K562 (cell line): ENCODE data around the gene ESD. TPM values are rescaled to one million over a fixed set of nuclear protein-coding genes. Genes with fewer than 3 reads are reported as not detected.

Experiments used
- ATAC-seq: fragments of 200-7000 bp; cut with Tn5 transposase; 3 replicates; pipeline ENCODE4 v1.9.1; 2020; ENCODE audit warnings: moderate library complexity
- BruUV-seq: library from RNA; stranded (reverse); fragments of 400-500 nt; replicated peaks from 2 replicates; lab custom pipeline; 2021; lab: Mats Ljungman, UMichigan
- CTCF ChIA-PET: fragments of 300-600 bp; formaldehyde crosslinking; extraction: SDS; loops from one replicate; lab custom pipeline; 2021; ENCODE audit warnings: low intra/inter-chr PET ratio; lab: Yijun Ruan, JAX
- POLR2A ChIA-PET: fragments of 300-600, 350-650 bp; sonication (Branson Sonifier 250); formaldehyde crosslinking; extraction: SDS; loops from one replicate; lab custom pipeline; 2021; ENCODE audit warnings: antibody characterized with exemption, inconsistent platforms; lab: Yijun Ruan, JAX
- DNase-seq, 4 experiments: peaks; one replicate each; pipeline versions ENCODE4 v3.0.0 to v3.0.0-alpha.2; 2011 to 2018; ENCODE audit warnings: low spot score in 3 of 4, mixed read lengths in 3 of 4; ENCODE audit errors: extremely low read depth in 1 of 4
- FAIRE-seq: peaks from 2 replicates; lab custom pipeline; 2011; peaks lifted over from hg19 to GRCh38; lab: Jason Lieb, UNC
- H2AFZ ChIP-seq: 2 replicates; pipeline ENCODE4 v1.6.0; 2011; ENCODE audit warnings: low read depth, low read length, control low read depth, inconsistent platforms
- H3K27ac ChIP-seq: fragments of 200-600 bp; 3 replicates; pipeline ENCODE4 v1.8.0; 2011; ENCODE audit warnings: low read depth, mild to moderate bottlenecking, control low read depth, inconsistent platforms, low read length, moderate library complexity, mixed read lengths; ENCODE audit errors: extremely low read depth
- H3K27me3 ChIP-seq, 2 experiments: fragments of 300-600 bp in 1 of 2; 2 replicates in 1 of 2; 3 replicates in 1 of 2; pipeline versions ENCODE4 v1.6.0 to v1.8.0; 2011; ENCODE audit warnings: inconsistent platforms in 2 of 2, low read length in 2 of 2, mild to moderate bottlenecking in 1 of 2, mixed read lengths in 1 of 2, moderate library complexity in 1 of 2; ENCODE audit not compliant: control insufficient read depth in 2 of 2, insufficient read depth in 2 of 2
- H3K36me3 ChIP-seq: fragments of 300-600 bp; 3 replicates; pipeline ENCODE4 v1.8.0; 2011; ENCODE audit warnings: mild to moderate bottlenecking, low read length, inconsistent platforms; ENCODE audit not compliant: control insufficient read depth, insufficient read depth
- H3K4me1 ChIP-seq, 2 experiments: fragments of 200-600 bp in 1 of 2; replicated peaks in 1 of 2; 2 replicates in 1 of 2; 3 replicates in 1 of 2; pipeline versions ENCODE4 v1.5.1 to v1.8.0; 2011; ENCODE audit warnings: inconsistent platforms in 2 of 2, low read length in 2 of 2, mild to moderate bottlenecking in 1 of 2, mixed read lengths in 1 of 2, moderate library complexity in 1 of 2; ENCODE audit not compliant: control insufficient read depth in 2 of 2, insufficient read depth in 2 of 2
- H3K4me2 ChIP-seq: 2 replicates; pipeline ENCODE4 v1.6.1; 2011; ENCODE audit warnings: low read length, control low read depth, inconsistent platforms, mixed read lengths; ENCODE audit not compliant: insufficient read depth
- H3K4me3 ChIP-seq: fragments of 200-600 bp; sonication (generic), shearing (Covaris generic); 2 replicates; pipeline ENCODE4 v1.5.1; 2016; ENCODE audit warnings: control low read depth, inconsistent platforms
- H3K79me2 ChIP-seq: fragments of 200-600 bp; 3 replicates; pipeline ENCODE4 v1.8.0; 2011; ENCODE audit warnings: low read length, inconsistent platforms; ENCODE audit not compliant: control insufficient read depth, insufficient read depth
- H3K9ac ChIP-seq, 2 experiments: 2 replicates each; pipeline versions ENCODE4 v1.6.0 to v1.6.1; 2011; ENCODE audit warnings: low read depth in 2 of 2, low read length in 2 of 2, control low read depth in 1 of 2, inconsistent platforms in 1 of 2, mild to moderate bottlenecking in 1 of 2, mixed read lengths in 1 of 2; ENCODE audit not compliant: insufficient read depth in 1 of 2
- H3K9me1 ChIP-seq: one replicate; pipeline ENCODE4 v1.6.0; 2011; ENCODE audit warnings: inconsistent platforms, mild to moderate bottlenecking, low read length, moderate library complexity; ENCODE audit not compliant: control insufficient read depth, insufficient read depth
- H3K9me3 ChIP-seq: replicated peaks from 2 replicates; pipeline ENCODE4 v1.5.1; 2011; ENCODE audit warnings: low read depth, low read length, inconsistent platforms; ENCODE audit not compliant: control insufficient read depth, insufficient read depth
- H4K20me1 ChIP-seq: replicated peaks from 2 replicates; pipeline ENCODE4 v1.6.1; 2011; ENCODE audit warnings: low read length, inconsistent platforms, mixed read lengths; ENCODE audit not compliant: control insufficient read depth, insufficient read depth
- ARNT ChIP-seq, 2 experiments: fragments of 450-650 bp; IDR thresholded peaks; 2 replicates each; pipeline ENCODE4 v1.6.1; 2016; ENCODE audit warnings: mild to moderate bottlenecking in 1 of 2
- CBX5 ChIP-seq: IDR thresholded peaks from 2 replicates; pipeline ENCODE4 v1.6.1; 2014; ENCODE audit warnings: low read depth, borderline replicate concordance
- HOXB6 ChIP-seq: fragments of 250-450 bp; sonication (Bioruptor Pico); IDR thresholded peaks from 2 replicates; pipeline ENCODE4 v1.5.1; 2022; ENCODE audit warnings: mild to moderate bottlenecking, borderline replicate concordance
- NFIC ChIP-seq: fragments of 450-650 bp; IDR thresholded peaks from 2 replicates; pipeline ENCODE4 v1.6.1; 2017; ENCODE audit warnings: mild to moderate bottlenecking, inconsistent platforms
- SMARCA4 ChIP-seq: fragments of 450-650 bp; IDR thresholded peaks from 2 replicates; pipeline ENCODE4 v1.6.1; 2016
- SMARCE1 ChIP-seq: fragments of 450-650 bp; IDR thresholded peaks from 2 replicates; pipeline ENCODE4 v1.7.1; 2016; ENCODE audit warnings: mild to moderate bottlenecking
- in situ Hi-C: fragments of 300-500 bp; cut with MboI; formaldehyde crosslinking; loops from 4 replicates; pipeline ENCODE4 v1.15.0; 2018; ENCODE audit warnings: inconsistent platforms, mixed read lengths
- intact Hi-C: fragments of 100-400 bp; cut with micrococcal nuclease; formaldehyde crosslinking; loops from 2 replicates; pipeline ENCODE4 v1.14.2; 2022
- polyA plus RNA-seq, 8 experiments: library from polyadenylated mRNA; depleted of rRNA in 4 of 8; stranded (reverse) in 5 of 8; unstranded in 3 of 8; fragments of >200 nt; fragmentation: Nextera tagmentation in 2 of 8; fragmentation: Illumina TruSeq in 1 of 8; extraction: Ambion mirVana in 2 of 8; extraction: Trizol in 1 of 8; gene quantifications; 2 replicates each; pipeline versions ENCODE4 v1.2.1 to v1.2.3, GENCODE V29; 2011 to 2014; ENCODE audit warnings: inconsistent platforms in 1 of 8, missing spikeins in 1 of 8
- total RNA-seq, 7 experiments: library from RNA; depleted of rRNA in 6 of 7; stranded (reverse); fragments of >200 nt in 6 of 7; fragmentation: Illumina TruSeq in 2 of 7; extraction: Trizol in 2 of 7; gene quantifications; 2 replicates each; pipeline versions ENCODE4 v1.2.1 to v1.2.3, GENCODE V29; 2011 to 2021; ENCODE audit warnings: low replicate concordance in 1 of 7
- TF ChIP-seq, protein P1 (sequence below): fragments of 250-450 bp; sonication (Bioruptor Pico); IDR thresholded peaks from 2 replicates; pipeline ENCODE4 v1.8.0; 2022; ENCODE audit warnings: inconsistent platforms
- TF ChIP-seq, protein P2 (sequence below): sonication (generic); formaldehyde crosslinking; IDR thresholded peaks from 2 replicates; pipeline ENCODE4 v1.8.1; 2023; ENCODE audit warnings: mild to moderate bottlenecking, missing genetic modification reagents
- TF ChIP-seq, protein P3 (sequence below): fragments of 450-650 bp; IDR thresholded peaks from 2 replicates; pipeline ENCODE4 v1.6.1; 2016; ENCODE audit warnings: low read depth

ESD gene
- total and polyA plus RNA-seq, 9 of the 15 experiments (the other 6 are each of a cell fraction or from before 2014, with no cell fraction given) = 88.9 to 402 (median 232) TPM

DNA sequence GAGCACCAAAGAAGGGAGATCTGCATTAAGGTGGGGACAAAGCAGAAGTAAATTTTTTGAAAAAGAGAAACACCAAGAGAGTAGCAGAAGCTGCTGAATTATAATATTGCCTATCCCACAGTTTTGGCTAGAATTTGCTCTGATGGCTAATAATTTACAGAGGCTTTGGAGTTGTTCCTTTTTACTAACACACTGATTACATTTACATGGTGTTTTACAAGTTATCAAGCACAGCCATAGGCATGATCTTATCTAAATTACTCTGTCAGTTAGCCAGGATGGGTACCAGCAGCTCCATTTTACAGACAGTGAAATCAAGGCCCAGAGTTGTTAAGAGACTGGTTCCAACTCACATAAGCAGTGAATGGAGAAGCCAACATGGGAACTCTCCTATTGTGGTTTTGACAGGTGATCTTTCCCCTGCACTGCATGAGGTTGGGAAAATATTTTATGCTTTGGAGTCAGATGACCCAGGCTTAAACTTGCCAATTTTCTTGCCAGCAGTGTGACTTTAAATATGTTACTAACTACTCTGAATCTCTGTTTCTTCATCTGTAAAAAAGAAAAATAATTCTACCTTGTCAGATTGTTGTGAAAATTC, 33.5 kb upstream of the ESD start:
- Histone ChIP-seq H3K4me1 (no peaks in the 10 kb centered on the region), H4K20me1 (no peaks in the 10 kb centered on the region), H3K4me3 (no peak overlapping the region), H3K27ac (no peak overlapping the region), H3K9me3 (no peaks in the 10 kb centered on the region), H2AFZ (no peak overlapping the region), H3K36me3 (no peaks in the 10 kb centered on the region), H3K27me3 (peaks cover 0 to 4% of the 10 kb centered on the region in 2 experiments; a peak in 1 of 5 replicates), H3K4me2 (no peak overlapping the region), H3K79me2 (no peaks in the 10 kb centered on the region), H3K9me1 (no peaks in the 10 kb centered on the region), H3K9ac (no peak overlapping the region)
- intact Hi-C loops (loop anchor here (2.0 to 10.0 kb wide), 3 partner anchors 144 to 1938 kb away; no protein-coding TSS in a partner anchor), in situ Hi-C loops (no loop called here)
- FAIRE-seq = no peak
- no TSS peak for BruUV-seq
- ChIA-PET CTCF (no interaction called here), POLR2A (interaction anchor here (0.5 to 0.6 kb wide), 2 partner anchors 13 to 25 kb away, joined by 3 read pairs; no protein-coding TSS in a partner anchor)
- DNase-seq = no peak
- no peak for ATAC-seq
- TF ChIP-seq ARNT (IDR thresholded peaks at IDR 0.05) = no peak
- no peak for TF ChIP-seq SMARCE1
- TF ChIP-seq, protein P1, sequence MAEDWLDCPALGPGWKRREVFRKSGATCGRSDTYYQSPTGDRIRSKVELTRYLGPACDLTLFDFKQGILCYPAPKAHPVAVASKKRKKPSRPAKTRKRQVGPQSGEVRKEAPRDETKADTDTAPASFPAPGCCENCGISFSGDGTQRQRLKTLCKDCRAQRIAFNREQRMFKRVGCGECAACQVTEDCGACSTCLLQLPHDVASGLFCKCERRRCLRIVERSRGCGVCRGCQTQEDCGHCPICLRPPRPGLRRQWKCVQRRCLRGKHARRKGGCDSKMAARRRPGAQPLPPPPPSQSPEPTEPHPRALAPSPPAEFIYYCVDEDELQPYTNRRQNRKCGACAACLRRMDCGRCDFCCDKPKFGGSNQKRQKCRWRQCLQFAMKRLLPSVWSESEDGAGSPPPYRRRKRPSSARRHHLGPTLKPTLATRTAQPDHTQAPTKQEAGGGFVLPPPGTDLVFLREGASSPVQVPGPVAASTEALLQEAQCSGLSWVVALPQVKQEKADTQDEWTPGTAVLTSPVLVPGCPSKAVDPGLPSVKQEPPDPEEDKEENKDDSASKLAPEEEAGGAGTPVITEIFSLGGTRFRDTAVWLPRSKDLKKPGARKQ (CRISPR knock-in tag) = no peak
- TF ChIP-seq HOXB6 (CRISPR knock-in tag) = no peak
- TF ChIP-seq, protein P2, sequence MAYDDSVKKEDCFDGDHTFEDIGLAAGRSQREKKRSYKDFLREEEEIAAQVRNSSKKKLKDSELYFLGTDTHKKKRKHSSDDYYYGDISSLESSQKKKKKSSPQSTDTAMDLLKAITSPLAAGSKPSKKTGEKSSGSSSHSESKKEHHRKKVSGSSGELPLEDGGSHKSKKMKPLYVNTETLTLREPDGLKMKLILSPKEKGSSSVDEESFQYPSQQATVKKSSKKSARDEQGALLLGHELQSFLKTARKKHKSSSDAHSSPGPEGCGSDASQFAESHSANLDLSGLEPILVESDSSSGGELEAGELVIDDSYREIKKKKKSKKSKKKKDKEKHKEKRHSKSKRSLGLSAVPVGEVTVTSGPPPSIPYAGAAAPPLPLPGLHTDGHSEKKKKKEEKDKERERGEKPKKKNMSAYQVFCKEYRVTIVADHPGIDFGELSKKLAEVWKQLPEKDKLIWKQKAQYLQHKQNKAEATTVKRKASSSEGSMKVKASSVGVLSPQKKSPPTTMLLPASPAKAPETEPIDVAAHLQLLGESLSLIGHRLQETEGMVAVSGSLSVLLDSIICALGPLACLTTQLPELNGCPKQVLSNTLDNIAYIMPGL (CRISPR knock-in tag) = no peak
- no peak for TF ChIP-seq CBX5
- TF ChIP-seq, protein P3, sequence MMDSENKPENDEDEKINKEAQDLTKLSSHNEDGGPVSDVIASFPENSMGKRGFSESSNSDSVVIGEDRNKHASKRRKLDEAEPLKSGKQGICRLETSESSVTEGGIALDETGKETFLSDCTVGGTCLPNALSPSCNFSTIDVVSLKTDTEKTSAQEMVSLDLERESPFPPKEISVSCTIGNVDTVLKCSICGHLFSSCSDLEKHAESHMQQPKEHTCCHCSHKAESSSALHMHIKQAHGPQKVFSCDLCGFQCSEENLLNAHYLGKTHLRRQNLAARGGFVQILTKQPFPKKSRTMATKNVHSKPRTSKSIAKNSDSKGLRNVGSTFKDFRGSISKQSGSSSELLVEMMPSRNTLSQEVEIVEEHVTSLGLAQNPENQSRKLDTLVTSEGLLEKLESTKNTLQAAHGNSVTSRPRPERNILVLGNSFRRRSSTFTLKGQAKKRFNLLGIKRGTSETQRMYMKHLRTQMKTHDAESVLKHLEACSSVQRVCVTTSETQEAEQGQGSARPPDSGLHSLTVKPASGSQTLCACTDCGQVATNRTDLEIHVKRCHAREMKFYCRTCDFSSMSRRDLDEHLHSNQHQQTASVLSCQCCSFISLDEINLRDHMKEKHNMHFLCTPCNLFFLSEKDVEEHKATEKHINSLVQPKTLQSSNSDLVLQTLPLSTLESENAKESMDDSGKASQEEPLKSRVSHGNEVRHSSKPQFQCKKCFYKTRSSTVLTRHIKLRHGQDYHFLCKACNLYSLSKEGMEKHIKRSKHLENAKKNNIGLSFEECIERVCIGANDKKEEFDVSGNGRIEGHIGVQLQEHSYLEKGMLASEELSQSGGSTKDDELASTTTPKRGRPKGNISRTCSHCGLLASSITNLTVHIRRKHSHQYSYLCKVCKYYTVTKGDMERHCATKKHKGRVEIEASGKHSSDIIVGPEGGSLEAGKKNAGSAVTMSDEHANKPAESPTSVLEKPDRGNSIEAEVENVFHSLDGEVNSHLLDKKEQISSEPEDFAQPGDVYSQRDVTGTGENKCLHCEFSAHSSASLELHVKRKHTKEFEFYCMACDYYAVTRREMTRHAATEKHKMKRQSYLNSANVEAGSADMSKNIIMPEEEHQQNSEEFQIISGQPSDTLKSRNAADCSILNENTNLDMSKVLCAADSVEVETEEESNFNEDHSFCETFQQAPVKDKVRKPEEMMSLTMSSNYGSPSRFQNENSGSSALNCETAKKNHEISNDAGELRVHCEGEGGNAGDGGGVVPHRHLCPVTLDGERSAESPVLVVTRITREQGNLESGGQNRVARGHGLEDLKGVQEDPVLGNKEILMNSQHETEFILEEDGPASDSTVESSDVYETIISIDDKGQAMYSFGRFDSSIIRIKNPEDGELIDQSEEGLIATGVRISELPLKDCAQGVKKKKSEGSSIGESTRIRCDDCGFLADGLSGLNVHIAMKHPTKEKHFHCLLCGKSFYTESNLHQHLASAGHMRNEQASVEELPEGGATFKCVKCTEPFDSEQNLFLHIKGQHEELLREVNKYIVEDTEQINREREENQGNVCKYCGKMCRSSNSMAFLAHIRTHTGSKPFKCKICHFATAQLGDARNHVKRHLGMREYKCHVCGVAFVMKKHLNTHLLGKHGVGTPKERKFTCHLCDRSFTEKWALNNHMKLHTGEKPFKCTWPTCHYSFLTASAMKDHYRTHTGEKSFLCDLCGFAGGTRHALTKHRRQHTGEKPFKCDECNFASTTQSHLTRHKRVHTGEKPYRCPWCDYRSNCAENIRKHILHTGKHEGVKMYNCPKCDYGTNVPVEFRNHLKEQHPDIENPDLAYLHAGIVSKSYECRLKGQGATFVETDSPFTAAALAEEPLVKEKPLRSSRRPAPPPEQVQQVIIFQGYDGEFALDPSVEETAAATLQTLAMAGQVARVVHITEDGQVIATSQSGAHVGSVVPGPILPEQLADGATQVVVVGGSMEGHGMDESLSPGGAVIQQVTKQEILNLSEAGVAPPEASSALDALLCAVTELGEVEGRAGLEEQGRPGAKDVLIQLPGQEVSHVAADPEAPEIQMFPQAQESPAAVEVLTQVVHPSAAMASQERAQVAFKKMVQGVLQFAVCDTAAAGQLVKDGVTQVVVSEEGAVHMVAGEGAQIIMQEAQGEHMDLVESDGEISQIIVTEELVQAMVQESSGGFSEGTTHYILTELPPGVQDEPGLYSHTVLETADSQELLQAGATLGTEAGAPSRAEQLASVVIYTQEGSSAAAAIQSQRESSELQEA = no peak
- no peak for TF ChIP-seq SMARCA4
- no peak for TF ChIP-seq NFIC
